ENCODE measurements around the gene DIPK1C.

Gene DIPK1C

DNA sequence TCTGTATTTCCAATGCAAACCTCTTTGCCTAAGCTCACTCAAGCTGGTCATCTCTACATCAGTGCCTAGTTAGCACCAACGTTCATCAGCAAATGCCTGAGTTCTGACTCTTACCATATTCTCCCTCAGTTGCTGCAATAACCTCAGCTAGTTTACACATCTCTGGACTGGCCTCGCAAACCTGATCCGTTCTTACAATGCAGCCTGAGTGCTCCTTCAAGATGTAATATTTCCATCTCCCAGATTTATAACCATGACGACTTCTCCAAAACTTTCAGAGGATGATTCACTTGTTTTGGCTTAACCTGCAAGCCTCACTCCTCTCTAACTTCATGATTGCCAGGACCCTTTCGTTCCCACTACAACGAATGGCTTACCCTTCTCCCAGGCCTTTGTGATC is 69.7 kb downstream of the DIPK1C start:
- DNase-seq (ENCODE audit: low read depth): no peak

Measured in stimulated activated CD8-positive, alpha-beta memory T cell treated with anti-CD3 and anti-CD28 coated beads, Interleukin-15, amount 100 ng/mL, for 1 hour (primary cell).